ENCODE data around the gene PHLDA2. TPM values are rescaled to one million over a fixed set of nuclear protein-coding genes. Genes with fewer than 3 reads are reported as not detected.

Gene PHLDA2
- total and polyA plus RNA-seq, 12 donors: 0.11 to 8.9 (median 2.1) TPM; not detected in 3

DNA sequence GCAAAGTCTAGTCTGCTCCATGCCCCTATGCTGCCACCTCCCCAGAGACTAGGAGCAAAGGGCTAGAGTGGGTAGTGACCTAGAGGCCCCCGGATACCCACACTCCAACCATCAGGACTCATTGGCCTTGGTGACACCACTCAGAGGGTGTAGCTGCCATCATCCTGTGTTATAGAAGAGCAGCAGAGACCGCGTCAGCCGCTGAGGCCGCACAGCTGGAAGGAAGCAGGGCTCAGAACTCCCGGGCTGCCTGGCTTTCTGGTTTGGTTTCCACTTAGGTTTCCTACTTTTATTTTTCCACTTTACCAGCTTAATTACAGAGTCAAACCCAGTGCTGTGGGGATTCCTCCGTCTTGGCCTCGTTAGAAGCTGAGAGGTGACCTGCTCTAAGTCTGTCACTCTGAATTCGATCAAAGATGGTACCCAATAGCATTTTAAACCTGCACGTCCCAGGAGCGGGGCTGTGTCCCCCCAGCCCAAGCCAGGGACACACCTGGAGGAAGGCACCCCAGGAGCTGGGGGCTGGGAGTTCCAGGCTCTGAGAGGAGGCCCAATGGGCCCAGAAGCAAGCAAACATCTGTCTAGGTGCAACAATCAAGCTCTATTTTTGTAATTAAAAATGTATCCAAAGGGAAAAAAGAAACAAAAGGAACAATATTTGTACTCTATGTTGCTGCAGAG is 41.6 kb downstream of the PHLDA2 start:
- H3K36me3 ChIP-seq (replicated peaks in 1 of 2): no peaks in the 10 kb centered on the region
- DNase-seq: peak in 2 of 7 donors; percentile 35 to 49
- H3K4me1 ChIP-seq (replicated peaks in 1 of 2): peaks cover 17 to 38% of the 10 kb centered on the region in 2 donors
- TF ChIP-seq, protein P1, sequence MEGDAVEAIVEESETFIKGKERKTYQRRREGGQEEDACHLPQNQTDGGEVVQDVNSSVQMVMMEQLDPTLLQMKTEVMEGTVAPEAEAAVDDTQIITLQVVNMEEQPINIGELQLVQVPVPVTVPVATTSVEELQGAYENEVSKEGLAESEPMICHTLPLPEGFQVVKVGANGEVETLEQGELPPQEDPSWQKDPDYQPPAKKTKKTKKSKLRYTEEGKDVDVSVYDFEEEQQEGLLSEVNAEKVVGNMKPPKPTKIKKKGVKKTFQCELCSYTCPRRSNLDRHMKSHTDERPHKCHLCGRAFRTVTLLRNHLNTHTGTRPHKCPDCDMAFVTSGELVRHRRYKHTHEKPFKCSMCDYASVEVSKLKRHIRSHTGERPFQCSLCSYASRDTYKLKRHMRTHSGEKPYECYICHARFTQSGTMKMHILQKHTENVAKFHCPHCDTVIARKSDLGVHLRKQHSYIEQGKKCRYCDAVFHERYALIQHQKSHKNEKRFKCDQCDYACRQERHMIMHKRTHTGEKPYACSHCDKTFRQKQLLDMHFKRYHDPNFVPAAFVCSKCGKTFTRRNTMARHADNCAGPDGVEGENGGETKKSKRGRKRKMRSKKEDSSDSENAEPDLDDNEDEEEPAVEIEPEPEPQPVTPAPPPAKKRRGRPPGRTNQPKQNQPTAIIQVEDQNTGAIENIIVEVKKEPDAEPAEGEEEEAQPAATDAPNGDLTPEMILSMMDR (IDR thresholded peaks at IDR 0.05): no peak
- no peak for TF ChIP-seq POLR2A (IDR thresholded peaks at IDR 0.05)
- WGBS, 4 donors: 77 to 84% (median 81%) methylated on average over 8 to 11 of the region's 11 CpGs
- no peaks in the 10 kb centered on the region for H3K27me3 ChIP-seq
- intact Hi-C loops (cut with DNase I): loop anchor here (2.0 to 10.0 kb wide), 3 partner anchors 173 to 355 kb away; partner anchors contain the start of gene KCNQ1OT1 (in 1 of the 2)
- H3K4me3 ChIP-seq: no peak overlapping the region
- peak overlapping the region in 2 of 5 donors; percentile 17 to 76 for H3K27ac ChIP-seq
- no peaks in the 10 kb centered on the region for H3K9me3 ChIP-seq (replicated peaks in 1 of 3)

DNA sequence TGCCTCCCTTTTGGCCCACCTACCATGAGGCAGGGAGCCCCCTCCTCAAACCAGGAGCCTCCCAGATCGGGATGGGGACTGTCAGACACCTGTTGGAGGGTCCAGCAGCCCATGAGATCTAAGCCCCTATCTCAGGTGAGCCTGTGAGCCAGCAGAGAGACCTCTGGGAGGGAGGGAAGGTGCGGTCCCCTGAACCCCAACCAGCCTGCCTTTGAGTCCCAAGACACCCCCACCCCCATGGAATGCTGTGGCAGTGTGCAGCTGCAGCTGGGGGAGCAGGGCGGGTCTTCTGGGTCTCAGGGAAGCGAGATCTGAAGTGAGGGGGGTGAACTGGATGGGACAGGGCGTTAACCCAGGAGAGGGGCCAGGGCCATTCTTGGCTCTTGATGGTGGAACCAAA is 42.3 kb downstream of the PHLDA2 start:
- Histone ChIP-seq H3K36me3 (replicated peaks in 1 of 2) (no peaks in the 10 kb centered on the region), H3K27me3 (no peaks in the 10 kb centered on the region), H3K4me3 (no peak overlapping the region), H3K9me3 (replicated peaks in 1 of 3) (no peaks in the 10 kb centered on the region), H3K4me1 (replicated peaks in 1 of 2) (peaks cover 10 to 33% of the 10 kb centered on the region in 2 donors), H3K27ac (peak overlapping the region in 2 of 5 donors; percentile 63 to 76)
- 87 to 98% (median 93%) methylated on average over 5 of the region's 5 CpGs for WGBS, 4 donors
- intact Hi-C loops (cut with DNase I): loop anchor here (2.0 to 10.0 kb wide), 3 partner anchors 172 to 354 kb away; partner anchors contain the start of gene KCNQ1OT1 (in 1 of the 2)
- DNase-seq: no peak
- TF ChIP-seq, protein P1 (IDR thresholded peaks at IDR 0.05): no peak
- no peak for TF ChIP-seq POLR2A (IDR thresholded peaks at IDR 0.05)

DNA sequence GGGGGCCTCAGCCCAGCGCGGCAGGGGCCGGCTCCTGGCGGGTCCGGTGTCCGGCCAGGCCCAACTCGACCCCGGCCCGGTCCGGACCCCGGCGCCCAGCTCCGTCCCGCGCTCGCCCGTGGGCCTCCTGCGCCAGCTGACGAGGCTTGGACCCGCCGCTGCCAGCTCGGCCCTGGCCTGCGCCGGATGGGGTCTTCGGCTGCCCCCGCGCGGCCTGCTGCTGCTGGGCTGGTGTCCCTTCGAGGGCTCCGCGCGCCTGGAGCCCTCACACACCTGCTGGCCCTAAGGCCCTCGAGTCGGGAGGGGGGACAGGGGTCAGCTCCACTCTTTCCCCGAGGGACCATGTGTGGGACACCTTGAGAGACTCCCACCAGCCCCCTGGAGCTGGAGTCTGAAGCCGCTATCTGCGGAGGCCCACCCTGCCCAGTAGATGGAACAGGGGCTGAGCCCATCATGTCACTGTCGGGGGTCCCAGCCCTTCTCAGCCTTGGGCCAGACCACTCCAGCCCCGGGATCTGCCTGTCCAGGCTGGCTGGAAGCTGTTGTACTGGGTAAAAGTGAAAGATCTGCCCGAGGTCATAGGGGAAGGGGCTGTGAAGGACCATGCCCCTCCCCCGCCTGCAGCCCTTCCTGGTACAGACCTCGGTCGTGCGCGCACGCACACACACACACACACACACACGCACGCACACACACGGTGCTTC is 42.9 kb downstream of the PHLDA2 start:
- no peaks in the 10 kb centered on the region for H3K27me3 ChIP-seq
- H3K4me3 ChIP-seq: peak overlapping the region in 1 of 4 donors; percentile 96
- peak in 4 of 7 donors; percentile 33 to 56 (median 50) for DNase-seq
- no peaks in the 10 kb centered on the region for H3K36me3 ChIP-seq (replicated peaks in 1 of 2)
- intact Hi-C loops (cut with DNase I): loop anchor here (2.0 to 10.0 kb wide), 3 partner anchors 172 to 354 kb away; partner anchors contain the start of gene KCNQ1OT1 (in 1 of the 2)
- peak overlapping the region in 3 of 5 donors; percentile 61 to 76 (median 63) for H3K27ac ChIP-seq
- TF ChIP-seq POLR2A (IDR thresholded peaks at IDR 0.05): no peak
- TF ChIP-seq, protein P1 (IDR thresholded peaks at IDR 0.05): peak in 2 of 6 experiments; percentile 9 to 11
- WGBS, 4 donors: 25 to 65% (median 32%) methylated on average over 7 to 49 of the region's 49 CpGs
- peaks cover 6 to 28% of the 10 kb centered on the region in 2 donors for H3K4me1 ChIP-seq (replicated peaks in 1 of 2)
- no peaks in the 10 kb centered on the region for H3K9me3 ChIP-seq (replicated peaks in 1 of 3)

GRCh38 chr11:2885678-2886081 is 43.5 kb downstream of the PHLDA2 start, which contains the start of gene CDKN1C:
TSS of gene CDKN1C (minus strand) at chr11:2885775. CDS start at chr11:2885456, 319 bp downstream.
- DNase-seq: peak; percentile 84 to 96 (median 90)
- no peaks in the 10 kb centered on the region for H3K9me3 ChIP-seq (replicated peaks in 1 of 3)
- intact Hi-C loops (cut with DNase I): loop anchor here (2.0 to 10.0 kb wide), 3 partner anchors 171 to 353 kb away; partner anchors contain the start of gene KCNQ1OT1 (in 1 of the 2)
- peak within 1 kb of the TSS in 3 of 4 donors; percentile 22 to 97 (median 96) for H3K4me3 ChIP-seq
- TF ChIP-seq, protein P1 (IDR thresholded peaks at IDR 0.05): no peak
- peak; percentile 97 for TF ChIP-seq POLR2A (IDR thresholded peaks at IDR 0.05)
- 1% methylated on average over 23 to 60 of the region's 61 CpGs; no CpG with 5 or more reads in 1 of the 4 donors for WGBS, 4 donors
- no peaks in the 10 kb centered on the region for H3K27me3 ChIP-seq
- H3K4me1 ChIP-seq (replicated peaks in 1 of 2): peaks cover 6 to 28% of the 10 kb centered on the region in 2 donors
- peak within 1 kb of the TSS in 4 of 5 donors; percentile 67 to 79 (median 76) for H3K27ac ChIP-seq
- H3K36me3 ChIP-seq (replicated peaks in 1 of 2): no peaks in the 10 kb centered on the region
